ENCODE results near the gene CIDEB.

CIDEB gene

GRCh38 chr14:24290746-24291145, 17.0 kb downstream of the CIDEB start:
- DNase-seq = no peak

- DNase-seq = no peak
Measured at GRCh38 chr14:24289649-24290280, 18.0 kb downstream of the CIDEB start.

- DNase-seq = no peak
Measured at GRCh38 chr14:24286996-24287395, 20.8 kb downstream of the CIDEB start.

- no peak for DNase-seq
Measured at GRCh38 chr14:24285351-24285750, 22.4 kb downstream of the CIDEB start.

GRCh38 chr14:24284501-24285035, 23.2 kb downstream of the CIDEB start:
- no peak for DNase-seq

GRCh38 chr14:24283796-24284460, 23.8 kb downstream of the CIDEB start:
- DNase-seq = no peak

GRCh38 chr14:24282736-24283135, 25.0 kb downstream of the CIDEB start:
- peak in 2 of 4 experiments; percentile 53 to 60 for DNase-seq

GRCh38 chr14:24281636-24282035, 26.1 kb downstream of the CIDEB start:
- peak; percentile 35 to 75 (median 66) for DNase-seq

GRCh38 chr14:24280797-24281460, 26.8 kb downstream of the CIDEB start:
- DNase-seq = peak in 3 of 4 experiments; percentile 21 to 23 (median 21)

- DNase-seq = peak; percentile 48 to 70 (median 64)
Measured at GRCh38 chr14:24279301-24280186, 28.2 kb downstream of the CIDEB start.

- no peak for DNase-seq
Measured at GRCh38 chr14:24278424-24278823, 29.4 kb downstream of the CIDEB start.

- DNase-seq = peak; percentile 79 to 94 (median 90)
Measured at GRCh38 chr14:24277606-24278321, 30.0 kb downstream of the CIDEB start.

GRCh38 chr14:24277071-24277470, 30.7 kb downstream of the CIDEB start:
- peak; percentile 34 to 74 (median 68) for DNase-seq

- DNase-seq = peak; percentile 59 to 86 (median 76)
Measured at GRCh38 chr14:24274101-24274543, 33.7 kb downstream of the CIDEB start.

- peak; percentile 43 to 68 (median 65) for DNase-seq
Measured at GRCh38 chr14:24273422-24273998, 34.3 kb downstream of the CIDEB start.

GRCh38 chr14:24272467-24272866, 35.3 kb downstream of the CIDEB start:
- DNase-seq = peak in 2 of 4 experiments; percentile 31 to 41

GRCh38 chr14:24271834-24272263, 35.9 kb downstream of the CIDEB start:
- DNase-seq = no peak

GRCh38 chr14:24271134-24271833, 36.5 kb downstream of the CIDEB start, which contains the start of gene RABGGTA:
TSS of gene RABGGTA (minus strand) at chr14:24271597. CDS start at chr14:24271115, 482 bp downstream.
- peak; percentile 89 to 96 (median 92) for DNase-seq

- DNase-seq = no peak
Measured at GRCh38 chr14:24270537-24271133, 37.1 kb downstream of the CIDEB start.

Measured in suppressor macrophage (primary cell).